Osteocyte (in vitro differentiated cells): ENCODE measurements around the gene ENKUR. TPM values are rescaled to one million over a fixed set of nuclear protein-coding genes. Genes with fewer than 3 reads are reported as not detected.

Experiments
- DNase-seq: peaks from one replicate; pipeline ENCODE4 v3.0.0; 2021; ENCODE audit warnings: mixed read lengths; ENCODE audit not compliant: unreplicated experiment; ENCODE audit errors: extremely low spot score
- H3K27ac Mint-ChIP-seq: one replicate; pipeline ENCODE4 v1.8.0; 2021; ENCODE audit warnings: mild to moderate bottlenecking, mixed read lengths; ENCODE audit not compliant: unreplicated experiment
- H3K27me3 Mint-ChIP-seq: one replicate; pipeline ENCODE4 v1.8.0; 2021; ENCODE audit warnings: mixed read lengths; ENCODE audit not compliant: unreplicated experiment
- H3K36me3 Mint-ChIP-seq: one replicate; pipeline ENCODE4 v1.8.0; 2021; ENCODE audit warnings: mixed read lengths; ENCODE audit not compliant: unreplicated experiment
- H3K4me1 Mint-ChIP-seq: one replicate; pipeline ENCODE4 v1.8.0; 2021; ENCODE audit warnings: mixed read lengths; ENCODE audit not compliant: unreplicated experiment
- H3K4me3 Mint-ChIP-seq: one replicate; pipeline ENCODE4 v1.8.0; 2021; ENCODE audit warnings: mild to moderate bottlenecking, moderate library complexity, mixed read lengths; ENCODE audit not compliant: unreplicated experiment
- H3K9me3 Mint-ChIP-seq: one replicate; pipeline ENCODE4 v1.8.0; 2021; ENCODE audit warnings: mixed read lengths; ENCODE audit not compliant: unreplicated experiment
- total RNA-seq: library from RNA; stranded (reverse); gene quantifications from 2 replicates; pipeline ENCODE4 v1.2.1, GENCODE V29; 2021
- TF ChIP-seq, protein P1 (sequence below): fragments of 200-600 bp; sonication (generic); IDR thresholded peaks from 2 replicates; pipeline ENCODE4 v1.5.0; 2021; ENCODE audit warnings: antibody characterized with exemption, mild to moderate bottlenecking, moderate library complexity

ENKUR gene
- total RNA-seq, 1 donor from 2014 or later: 0.62 TPM

DNA sequence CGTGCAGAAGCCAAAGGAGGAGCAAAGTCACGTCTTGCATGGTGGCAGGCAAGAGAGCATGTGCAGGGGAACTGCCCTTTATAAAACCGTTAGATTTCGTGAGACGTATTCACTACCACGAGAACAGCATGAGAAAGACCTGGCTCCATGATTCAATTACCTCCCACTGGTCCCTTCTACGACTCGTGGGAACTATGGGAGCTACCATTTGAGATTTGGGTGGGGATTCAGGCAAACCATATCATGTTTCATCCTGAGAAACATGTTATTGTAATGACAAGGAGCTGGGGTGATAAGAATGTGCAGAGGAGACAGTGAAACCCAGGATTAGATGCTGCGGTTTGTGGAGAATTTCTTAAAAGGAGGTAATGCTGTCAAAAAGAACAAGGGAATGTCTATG lies 34.4 kb upstream of the ENKUR start:
- DNase-seq: no peak
- H3K27ac Mint-ChIP-seq: no peak overlapping the region
- no peaks in the 10 kb centered on the region for H3K36me3 Mint-ChIP-seq
- peaks cover 9% of the 10 kb centered on the region for H3K27me3 Mint-ChIP-seq
- TF ChIP-seq, protein P1, sequence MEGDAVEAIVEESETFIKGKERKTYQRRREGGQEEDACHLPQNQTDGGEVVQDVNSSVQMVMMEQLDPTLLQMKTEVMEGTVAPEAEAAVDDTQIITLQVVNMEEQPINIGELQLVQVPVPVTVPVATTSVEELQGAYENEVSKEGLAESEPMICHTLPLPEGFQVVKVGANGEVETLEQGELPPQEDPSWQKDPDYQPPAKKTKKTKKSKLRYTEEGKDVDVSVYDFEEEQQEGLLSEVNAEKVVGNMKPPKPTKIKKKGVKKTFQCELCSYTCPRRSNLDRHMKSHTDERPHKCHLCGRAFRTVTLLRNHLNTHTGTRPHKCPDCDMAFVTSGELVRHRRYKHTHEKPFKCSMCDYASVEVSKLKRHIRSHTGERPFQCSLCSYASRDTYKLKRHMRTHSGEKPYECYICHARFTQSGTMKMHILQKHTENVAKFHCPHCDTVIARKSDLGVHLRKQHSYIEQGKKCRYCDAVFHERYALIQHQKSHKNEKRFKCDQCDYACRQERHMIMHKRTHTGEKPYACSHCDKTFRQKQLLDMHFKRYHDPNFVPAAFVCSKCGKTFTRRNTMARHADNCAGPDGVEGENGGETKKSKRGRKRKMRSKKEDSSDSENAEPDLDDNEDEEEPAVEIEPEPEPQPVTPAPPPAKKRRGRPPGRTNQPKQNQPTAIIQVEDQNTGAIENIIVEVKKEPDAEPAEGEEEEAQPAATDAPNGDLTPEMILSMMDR: no peak
- no peak overlapping the region for H3K4me3 Mint-ChIP-seq
- H3K9me3 Mint-ChIP-seq: peaks cover 9% of the 10 kb centered on the region
- H3K4me1 Mint-ChIP-seq: peaks cover 12% of the 10 kb centered on the region

DNA sequence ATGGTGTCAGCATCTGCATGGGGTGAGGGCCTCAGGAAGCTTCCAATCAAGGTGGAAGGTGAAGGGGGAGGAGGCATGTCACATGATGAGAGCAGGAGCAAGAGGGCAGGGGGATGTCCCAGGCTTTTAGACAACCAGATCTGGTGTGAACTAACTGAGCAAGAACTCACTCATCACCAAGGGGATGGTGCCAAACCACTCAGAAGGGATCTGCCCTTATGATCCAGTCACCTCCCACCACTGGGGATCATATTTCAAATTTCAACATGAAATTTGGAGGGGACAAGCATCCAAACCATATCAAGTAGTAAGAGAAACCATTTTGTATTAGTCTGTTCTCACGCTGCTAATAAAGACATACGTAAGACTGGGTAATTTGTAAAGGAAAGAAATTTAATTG lies 34.0 kb upstream of the ENKUR start:
- Mint-ChIP-seq H3K27me3 (peaks cover 10% of the 10 kb centered on the region), H3K4me3 (no peak overlapping the region), H3K36me3 (no peaks in the 10 kb centered on the region), H3K9me3 (peaks cover 9% of the 10 kb centered on the region), H3K27ac (no peak overlapping the region), H3K4me1 (peaks cover 12% of the 10 kb centered on the region)
- DNase-seq: no peak
- TF ChIP-seq, protein P1: no peak

DNA sequence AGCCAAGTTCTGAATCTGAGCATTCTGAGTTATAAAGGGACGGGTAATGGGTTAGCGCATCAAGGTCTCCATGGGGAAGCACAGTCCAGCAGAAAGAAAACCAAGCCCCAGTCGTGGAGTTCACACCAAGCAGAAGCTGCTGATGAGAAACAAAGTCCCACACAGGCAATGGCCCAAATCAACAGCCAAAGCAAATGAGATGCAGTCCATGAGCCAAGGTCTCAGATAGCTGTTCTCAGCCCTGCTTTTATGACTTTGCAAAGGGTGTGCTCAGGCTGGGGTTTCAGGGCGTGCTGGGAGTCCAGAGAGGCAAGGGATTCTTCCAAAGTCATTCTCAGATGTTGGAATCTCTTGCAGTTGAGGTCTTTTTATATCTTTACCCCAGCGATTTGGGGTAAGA lies 32.5 kb upstream of the ENKUR start:
- Mint-ChIP-seq H3K4me3 (no peak overlapping the region), H3K36me3 (no peaks in the 10 kb centered on the region), H3K27ac (no peak overlapping the region), H3K9me3 (peaks cover 9% of the 10 kb centered on the region), H3K27me3 (peaks cover 15% of the 10 kb centered on the region), H3K4me1 (peaks cover 12% of the 10 kb centered on the region)
- no peak for DNase-seq
- TF ChIP-seq, protein P1: no peak

DNA sequence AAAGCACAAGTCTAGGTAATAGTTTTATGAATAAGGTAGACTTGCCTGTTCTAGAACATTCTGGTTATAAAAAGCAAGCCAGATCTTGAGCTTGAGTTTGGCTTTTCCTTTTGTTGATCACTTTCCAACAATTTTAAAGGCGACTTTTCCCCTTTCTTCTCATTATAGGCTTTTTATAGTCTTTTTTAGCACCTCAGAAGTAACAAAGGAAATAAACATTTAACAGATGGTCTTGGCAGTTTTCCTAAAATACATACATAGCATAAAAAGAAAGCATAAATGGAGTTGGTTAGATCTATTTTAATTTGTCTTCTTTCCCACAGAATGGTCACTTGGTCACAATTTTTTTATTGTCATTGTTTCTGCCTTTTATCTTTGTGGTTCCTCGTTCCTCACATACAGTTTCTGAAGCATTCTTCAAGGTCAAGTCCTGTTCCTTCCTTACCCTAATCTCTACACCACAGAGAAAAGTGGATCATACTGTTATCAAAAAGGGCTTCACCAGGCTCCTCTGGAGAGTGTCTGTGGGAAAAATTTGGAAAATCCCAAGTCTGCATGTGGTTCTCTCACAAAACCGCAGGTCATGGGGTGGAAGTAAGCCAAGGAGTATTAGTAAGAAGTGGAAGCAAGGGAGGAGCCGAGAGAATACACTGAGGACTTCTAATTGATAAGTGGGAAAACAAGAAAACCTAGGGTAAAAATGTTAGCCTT lies 31.8 kb upstream of the ENKUR start:
- H3K4me3 Mint-ChIP-seq: no peak overlapping the region
- H3K27me3 Mint-ChIP-seq: peaks cover 18% of the 10 kb centered on the region
- H3K4me1 Mint-ChIP-seq: peaks cover 12% of the 10 kb centered on the region
- peaks cover 9% of the 10 kb centered on the region for H3K9me3 Mint-ChIP-seq
- TF ChIP-seq, protein P1: no peak
- DNase-seq: no peak
- no peaks in the 10 kb centered on the region for H3K36me3 Mint-ChIP-seq
- no peak overlapping the region for H3K27ac Mint-ChIP-seq

DNA sequence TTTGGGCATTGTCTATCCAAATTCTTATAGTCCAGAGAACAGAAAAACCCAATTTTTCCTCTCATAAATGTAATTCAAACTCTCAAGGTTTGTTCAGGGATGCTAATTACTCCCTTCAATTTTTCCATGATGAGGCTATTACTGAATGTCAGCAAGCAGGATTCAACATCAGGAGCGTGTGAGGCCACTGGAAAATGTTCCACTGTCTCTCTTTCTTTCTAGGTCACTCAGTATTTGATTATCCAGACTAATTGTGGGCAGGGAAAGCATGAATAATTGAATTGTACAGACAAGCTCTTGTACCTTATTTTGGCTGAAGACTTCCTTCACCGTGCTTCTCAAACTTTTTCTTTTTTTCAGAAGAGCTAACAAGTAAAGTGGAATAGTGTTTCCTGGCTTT lies 31.1 kb upstream of the ENKUR start:
- Mint-ChIP-seq H3K27me3 (peaks cover 18% of the 10 kb centered on the region), H3K4me1 (peaks cover 12% of the 10 kb centered on the region), H3K27ac (no peak overlapping the region), H3K4me3 (no peak overlapping the region), H3K36me3 (no peaks in the 10 kb centered on the region), H3K9me3 (peaks cover 9% of the 10 kb centered on the region)
- no peak for DNase-seq
- TF ChIP-seq, protein P1: no peak
